GM18526 (cell line): ENCODE measurements around the gene RAD51B.

ENCODE experiments used
- POLR2A ChIP-seq: IDR thresholded peaks from 3 replicates; pipeline ENCODE4 v1.6.1; 2011; ENCODE audit not compliant: insufficient read length; ENCODE audit errors: extremely low read depth

Gene RAD51B

DNA sequence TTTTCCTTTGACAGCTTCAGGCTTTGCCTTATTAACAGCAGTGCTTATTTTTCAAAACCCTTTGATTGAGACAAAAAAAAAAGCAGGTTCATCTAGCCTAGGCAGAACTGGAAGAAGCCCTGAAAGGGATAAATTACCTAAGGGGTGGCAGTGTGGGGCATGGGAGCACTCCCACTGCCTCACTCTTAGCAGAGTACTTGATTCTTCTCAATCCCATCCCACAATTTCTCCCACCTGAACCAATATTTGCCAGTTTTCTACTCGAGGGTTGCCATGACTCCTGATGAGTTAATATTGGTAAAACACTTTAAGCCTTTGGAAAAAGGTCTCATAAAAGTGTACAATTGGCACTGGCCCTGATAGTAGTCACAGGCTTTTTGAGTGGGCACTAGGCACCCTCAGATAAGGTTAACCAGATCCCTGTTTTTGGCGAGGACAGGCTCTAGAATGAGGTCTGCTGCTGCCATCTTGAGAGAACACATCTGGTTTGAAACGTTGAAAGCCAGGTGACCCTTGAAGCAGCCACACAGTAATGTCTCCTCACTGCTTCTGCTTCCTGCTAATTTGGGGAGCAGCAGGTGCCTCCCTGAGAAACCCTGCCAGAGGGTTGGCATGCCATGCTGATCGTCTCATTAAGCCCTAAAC lies 320.0 kb downstream of the RAD51B start:
- no peak for TF ChIP-seq POLR2A

DNA sequence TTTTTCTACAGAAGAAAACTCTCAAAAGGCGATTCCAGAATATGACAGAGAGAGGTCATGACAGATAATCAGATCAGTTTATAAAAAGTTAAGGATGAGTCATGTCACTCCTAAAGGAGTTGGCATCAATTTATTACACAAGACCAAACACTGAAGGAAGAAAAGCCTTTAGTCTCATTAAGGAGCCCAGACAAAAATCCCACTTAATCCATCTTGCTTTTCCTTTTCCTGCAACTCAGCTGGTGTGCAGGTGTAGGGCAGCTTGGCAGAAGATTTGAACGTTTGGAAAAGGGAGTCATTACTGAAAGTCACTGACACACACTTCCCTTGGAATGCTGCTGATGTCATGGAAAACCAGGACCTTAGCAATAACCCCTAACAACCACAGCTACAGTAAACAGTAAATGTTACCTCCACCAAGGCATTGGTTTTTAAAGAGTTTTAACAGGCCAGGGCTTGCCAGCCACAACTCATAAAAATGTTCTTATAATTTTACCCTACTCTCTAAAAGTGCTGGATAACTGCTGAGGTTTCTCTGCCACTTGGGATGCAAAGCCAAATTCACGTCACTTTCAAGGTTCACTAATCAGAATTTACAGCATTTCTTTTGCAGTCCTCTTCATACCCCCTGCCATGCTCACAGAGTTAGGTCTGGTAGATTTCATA lies 320.6 kb downstream of the RAD51B start:
- no peak for TF ChIP-seq POLR2A

- TF ChIP-seq POLR2A, result no peak
Measured at GRCh38 chr14:68140806-68141205, 321.2 kb downstream of the RAD51B start.

- no peak for TF ChIP-seq POLR2A
Measured at GRCh38 chr14:68141281-68142088, 321.9 kb downstream of the RAD51B start.

- no peak for TF ChIP-seq POLR2A
Measured at GRCh38 chr14:68143341-68143841, 323.8 kb downstream of the RAD51B start.

DNA sequence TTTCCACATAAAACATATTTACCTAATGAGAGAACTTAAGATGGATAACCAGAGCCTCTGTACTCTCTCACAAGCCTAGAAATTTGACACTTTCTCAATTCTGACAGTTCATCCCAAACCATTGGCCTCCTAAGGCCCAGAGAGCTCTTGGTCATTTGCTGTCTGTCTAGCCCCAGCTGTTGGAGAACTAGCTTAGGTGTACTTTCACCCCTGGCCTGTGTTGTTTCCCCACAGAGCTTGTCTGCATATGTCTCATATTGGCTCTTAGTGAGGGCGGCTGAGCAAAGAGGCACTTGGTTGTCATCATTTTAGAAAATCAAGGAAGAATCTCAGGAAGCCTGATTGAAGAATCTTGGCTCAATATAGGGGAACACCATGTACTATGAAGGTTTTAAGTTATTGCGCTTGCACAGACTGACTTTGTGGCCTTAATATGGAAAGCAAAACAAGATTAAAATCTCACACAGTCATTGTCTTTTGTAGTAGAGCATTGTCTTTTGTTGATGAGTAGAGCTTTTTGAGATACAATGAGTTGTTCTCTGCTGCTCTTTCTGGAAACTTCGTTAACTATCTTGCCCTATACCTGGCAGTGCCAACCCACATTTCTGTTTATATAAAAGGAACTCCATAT lies 324.6 kb downstream of the RAD51B start:
- no peak for TF ChIP-seq POLR2A

DNA sequence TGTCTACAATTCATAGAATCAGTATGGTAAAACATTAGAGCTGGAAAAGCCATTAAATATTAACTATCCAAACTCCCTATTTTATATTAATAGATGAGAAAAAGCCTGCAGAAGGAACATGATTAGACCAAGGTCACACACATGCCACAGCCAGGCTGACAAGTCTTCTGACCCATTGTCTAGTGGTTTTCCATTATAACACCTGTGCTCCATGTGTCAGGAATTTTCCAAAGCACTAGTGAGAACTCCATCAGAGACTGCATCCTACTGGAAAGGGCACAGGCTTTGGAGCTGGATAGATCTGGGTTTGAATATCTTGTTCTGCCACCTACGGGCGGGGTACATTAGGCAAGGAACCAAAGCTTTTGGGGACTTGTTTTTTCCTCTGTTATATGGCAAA lies 325.5 kb downstream of the RAD51B start:
- no peak for TF ChIP-seq POLR2A

DNA sequence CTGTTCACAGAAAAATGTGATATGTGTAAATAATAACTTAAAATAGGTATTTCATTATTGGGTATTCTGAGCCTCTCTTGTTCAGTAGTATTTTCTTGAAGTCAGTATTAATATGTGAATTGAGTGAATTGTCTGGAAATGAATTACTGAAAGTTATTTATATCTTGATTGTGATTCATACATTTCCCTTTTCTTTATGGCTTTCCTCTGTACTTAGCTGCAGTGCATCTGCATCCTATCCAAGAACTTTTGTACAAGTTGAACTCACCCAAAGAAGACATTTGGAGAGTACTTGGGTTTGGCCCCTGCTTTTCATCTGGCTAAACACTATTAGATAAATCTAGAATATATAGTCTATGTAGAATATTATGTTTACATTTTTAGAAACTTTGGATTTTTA lies 326.0 kb downstream of the RAD51B start:
- TF ChIP-seq POLR2A, result no peak

DNA sequence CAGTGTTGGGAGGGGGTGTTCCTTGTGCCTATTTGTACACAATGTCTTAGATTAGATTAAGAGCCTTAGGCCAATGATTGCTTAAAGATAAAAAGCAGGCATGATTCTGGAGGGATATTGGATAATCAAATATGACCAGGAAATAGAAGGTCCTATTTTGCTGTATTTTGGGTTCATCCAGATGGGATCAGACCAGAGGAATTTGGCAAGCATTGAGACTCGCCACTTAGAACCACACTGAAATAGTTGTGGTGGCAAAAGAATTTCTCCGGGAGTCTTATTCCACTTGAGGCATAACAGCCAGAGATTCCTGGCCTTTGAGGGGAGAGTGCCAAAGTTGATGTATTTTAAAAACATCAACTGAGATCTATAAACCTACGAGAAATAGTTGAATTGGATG lies 327.2 kb downstream of the RAD51B start:
- TF ChIP-seq POLR2A, result no peak

- no peak for TF ChIP-seq POLR2A
Measured at GRCh38 chr14:68147303-68147702, 327.7 kb downstream of the RAD51B start.

DNA sequence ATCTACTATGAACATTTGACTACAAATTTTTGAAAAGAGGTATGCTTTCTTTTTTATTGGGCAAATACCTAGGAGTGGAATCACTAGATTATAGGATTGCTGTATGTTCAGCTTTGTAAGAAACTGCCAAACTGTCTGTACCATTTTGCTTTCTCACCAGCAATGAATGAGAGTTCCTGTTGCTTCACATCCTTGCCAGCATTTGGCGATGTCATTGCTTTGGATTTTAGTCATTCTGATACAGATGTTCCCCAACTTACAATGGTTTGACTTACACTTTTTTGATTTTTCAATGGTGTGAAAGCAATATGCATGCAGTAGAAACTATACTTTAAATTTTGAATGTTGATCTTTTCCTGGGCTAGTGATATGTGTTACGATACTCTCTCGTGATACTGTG lies 328.7 kb downstream of the RAD51B start:
- TF ChIP-seq POLR2A, result no peak

DNA sequence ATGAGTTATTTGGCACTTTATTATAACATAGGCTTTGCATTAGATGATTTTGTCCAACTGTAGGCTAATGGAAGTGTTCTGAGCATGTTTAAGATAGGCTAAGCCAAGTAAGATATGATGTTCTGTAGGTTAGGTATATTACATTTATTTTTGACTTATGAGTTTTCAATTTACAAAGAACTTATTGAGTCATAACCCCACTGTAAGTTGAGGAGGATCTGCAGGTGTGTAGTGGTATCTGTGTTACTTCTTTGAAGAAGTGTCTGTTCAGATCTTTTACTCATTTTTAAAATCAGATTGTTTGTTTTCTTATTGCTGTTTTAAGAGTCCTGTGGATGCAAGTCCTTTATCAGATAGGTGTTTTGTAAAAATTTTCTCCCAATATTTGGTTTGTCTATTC lies 329.2 kb downstream of the RAD51B start:
- no peak for TF ChIP-seq POLR2A

GRCh38 chr14:68153275-68153674 lies 333.7 kb downstream of the RAD51B start:
- no peak for TF ChIP-seq POLR2A

DNA sequence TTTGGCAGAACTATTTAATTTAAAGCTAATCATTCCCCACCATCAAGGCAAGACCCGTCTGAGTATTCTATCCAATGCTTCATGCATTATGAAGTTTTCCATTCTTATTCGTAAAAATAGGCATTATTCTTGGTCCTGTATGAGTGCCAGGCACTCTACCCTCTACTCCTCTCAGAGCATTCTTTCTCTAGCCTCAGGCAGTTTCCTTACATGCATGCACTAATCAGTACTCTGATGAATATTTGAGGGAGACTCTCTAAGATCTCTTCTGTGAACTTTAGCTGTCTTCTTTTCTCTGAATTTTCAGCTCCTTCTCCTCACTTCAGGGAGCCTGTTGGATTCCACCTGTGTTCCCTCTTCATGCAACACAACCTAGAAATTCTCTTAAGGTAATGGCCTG lies 334.7 kb downstream of the RAD51B start:
- no peak for TF ChIP-seq POLR2A

DNA sequence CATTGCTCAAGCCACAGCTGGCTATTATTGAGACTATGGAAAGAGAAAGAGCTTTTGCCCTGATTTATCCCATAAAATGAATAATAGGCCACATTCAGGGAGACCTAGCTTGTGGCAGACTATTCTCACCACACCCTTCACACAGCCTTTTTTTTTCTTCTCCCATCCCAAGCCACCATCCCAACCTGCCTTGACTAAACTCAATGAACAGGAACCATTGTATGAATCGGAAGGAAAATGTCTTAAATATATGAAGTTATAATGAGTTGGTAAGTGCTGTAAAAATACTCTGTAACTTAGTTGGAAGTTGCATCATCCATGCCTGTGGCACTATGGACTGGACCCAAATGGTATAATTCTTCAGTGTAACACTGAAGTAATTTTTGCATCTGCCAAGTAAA lies 338.4 kb downstream of the RAD51B start:
- no peak for TF ChIP-seq POLR2A
